HEK293 (cell line): ENCODE results near the gene DCST1.

Experiments used
- CTCF ChIA-PET: fragments of 350-600 bp; formaldehyde crosslinking; extraction: SDS; loops from one replicate; lab custom pipeline; 2021; ENCODE audit warnings: antibody characterized with exemption; lab: Yijun Ruan, JAX
- POLR2A ChIA-PET: fragments of 300-600 bp; formaldehyde crosslinking; extraction: SDS; loops from one replicate; lab custom pipeline; 2020; ENCODE audit warnings: antibody characterized with exemption, inconsistent platforms; lab: Yijun Ruan, JAX
- H3K27ac ChIP-seq: fragments of 200-500 bp; sonication (Bioruptor generic); 2 replicates; pipeline ENCODE4 v1.5.1; 2014; ENCODE audit warnings: low read depth, low read length, control low read depth, inconsistent platforms; ENCODE audit errors: extremely low read depth
- H3K36me3 ChIP-seq, 2 experiments: fragments of 200-500 bp in 1 of 2; sonication (Bioruptor generic) in 1 of 2; 1 replicate in 1 of 2; 2 replicates in 1 of 2; pipeline ENCODE4 v1.5.1; 2014 to 2017; ENCODE audit warnings: inconsistent platforms in 2 of 2, low read length in 2 of 2; ENCODE audit not compliant: control insufficient read depth in 2 of 2, insufficient read depth in 1 of 2
- H3K4me1 ChIP-seq: fragments of 200-500 bp; sonication (Bioruptor generic); 2 replicates; pipeline ENCODE4 v1.5.1; 2014; ENCODE audit warnings: mild to moderate bottlenecking, low read length, inconsistent platforms; ENCODE audit not compliant: control insufficient read depth, insufficient read depth
- H3K4me3 ChIP-seq: 2 replicates; pipeline ENCODE4 v1.5.1; 2011; ENCODE audit warnings: low read depth, mild to moderate bottlenecking, control low read depth, low read length, moderate library complexity
- H3K9me3 ChIP-seq: fragments of 200-500 bp; sonication (Bioruptor generic); 2 replicates; pipeline ENCODE4 v1.5.1; 2014; ENCODE audit warnings: low read depth, low read length, inconsistent platforms; ENCODE audit not compliant: control insufficient read depth, insufficient read depth
- CTCF ChIP-seq: fragments of 450-650 bp; formaldehyde crosslinking; IDR thresholded peaks from 2 replicates; pipeline ENCODE4 v1.5.1; 2016; ENCODE audit warnings: missing biosample characterization, missing genetic modification characterization
- ELK4 ChIP-seq: IDR thresholded peaks from 2 replicates; pipeline ENCODE4 v1.6.1; 2011; ENCODE audit warnings: mild to moderate bottlenecking, low read depth, low read length, borderline replicate concordance
- HOXC10 ChIP-seq: sonication (generic); formaldehyde crosslinking; IDR thresholded peaks from 2 replicates; pipeline ENCODE4 v1.8.1; 2023; ENCODE audit warnings: mild to moderate bottlenecking, missing genetic modification reagents
- PBX3 ChIP-seq: sonication (generic); formaldehyde crosslinking; IDR thresholded peaks from 2 replicates; pipeline ENCODE4 v1.8.1; 2022; ENCODE audit warnings: mild to moderate bottlenecking, moderate library complexity, missing genetic modification reagents
- PRDM10 ChIP-seq: fragments of 450-650 bp; formaldehyde crosslinking; IDR thresholded peaks from 2 replicates; pipeline ENCODE4 v1.5.1; 2016; ENCODE audit warnings: missing biosample characterization, missing genetic modification characterization
- ZFP69B ChIP-seq: fragments of 450-650 bp; formaldehyde crosslinking; IDR thresholded peaks from 2 replicates; pipeline ENCODE4 v1.5.1; 2016; ENCODE audit warnings: missing biosample characterization, missing genetic modification characterization
- ZNF223 ChIP-seq: fragments of 450-650 bp; formaldehyde crosslinking; IDR thresholded peaks from 2 replicates; pipeline ENCODE4 v1.5.1; 2016; ENCODE audit warnings: missing biosample characterization, missing genetic modification characterization
- ZNF391 ChIP-seq: fragments of 450-650 bp; formaldehyde crosslinking; IDR thresholded peaks from 2 replicates; pipeline ENCODE4 v1.5.1; 2016; ENCODE audit warnings: low read depth, missing biosample characterization, missing genetic modification characterization, borderline replicate concordance
- ZNF521 ChIP-seq: fragments of 450-650 bp; formaldehyde crosslinking; IDR thresholded peaks from 2 replicates; pipeline ENCODE4 v1.5.1; 2017; ENCODE audit warnings: missing biosample characterization, mild to moderate bottlenecking, missing genetic modification characterization
- ZNF560 ChIP-seq: fragments of 450-650 bp; formaldehyde crosslinking; IDR thresholded peaks from 2 replicates; pipeline ENCODE4 v1.5.1; 2017; ENCODE audit warnings: missing biosample characterization, missing genetic modification characterization, borderline replicate concordance
- ZSCAN23 ChIP-seq: fragments of 450-650 bp; formaldehyde crosslinking; IDR thresholded peaks from 2 replicates; pipeline ENCODE4 v1.5.1; 2016; ENCODE audit warnings: missing biosample characterization, missing genetic modification characterization

Gene DCST1

GRCh38 chr1:154988058-154988954 is 45.3 kb upstream of the DCST1 start:
- no peak overlapping the region for H3K4me3 ChIP-seq
- H3K36me3 ChIP-seq = peaks cover 7 to 53% of the 10 kb centered on the region in 2 experiments; a peak in 2 of 3 replicates
- ChIA-PET CTCF (interaction anchor here (0.6 to 2.6 kb wide), 8 partner anchors 8 to 657 kb away, joined by 3 to 15 read pairs (median 4); partner anchors contain the start of gene PBXIP1), POLR2A (interaction anchor here (0.9 to 1.3 kb wide), 5 partner anchors 11 to 32 kb away, joined by 3 to 5 read pairs (median 3); partner anchors contain the start of genes PBXIP1 and SHC1)
- no peaks in the 10 kb centered on the region for H3K4me1 ChIP-seq
- no peaks in the 10 kb centered on the region for H3K9me3 ChIP-seq
- no peak overlapping the region for H3K27ac ChIP-seq
- TF ChIP-seq ZNF223 (tag by site-specific recombination) (no peak), ZNF560 (tag by site-specific recombination) (no peak), CTCF (tag by site-specific recombination) (0 out of 2 replicates have a peak, but pooled peaks have one; percentile 22), ZSCAN23 (tag by site-specific recombination) (no peak), PRDM10 (tag by site-specific recombination) (peak; percentile 42; the same call in 1 of the 2 replicates)

DNA sequence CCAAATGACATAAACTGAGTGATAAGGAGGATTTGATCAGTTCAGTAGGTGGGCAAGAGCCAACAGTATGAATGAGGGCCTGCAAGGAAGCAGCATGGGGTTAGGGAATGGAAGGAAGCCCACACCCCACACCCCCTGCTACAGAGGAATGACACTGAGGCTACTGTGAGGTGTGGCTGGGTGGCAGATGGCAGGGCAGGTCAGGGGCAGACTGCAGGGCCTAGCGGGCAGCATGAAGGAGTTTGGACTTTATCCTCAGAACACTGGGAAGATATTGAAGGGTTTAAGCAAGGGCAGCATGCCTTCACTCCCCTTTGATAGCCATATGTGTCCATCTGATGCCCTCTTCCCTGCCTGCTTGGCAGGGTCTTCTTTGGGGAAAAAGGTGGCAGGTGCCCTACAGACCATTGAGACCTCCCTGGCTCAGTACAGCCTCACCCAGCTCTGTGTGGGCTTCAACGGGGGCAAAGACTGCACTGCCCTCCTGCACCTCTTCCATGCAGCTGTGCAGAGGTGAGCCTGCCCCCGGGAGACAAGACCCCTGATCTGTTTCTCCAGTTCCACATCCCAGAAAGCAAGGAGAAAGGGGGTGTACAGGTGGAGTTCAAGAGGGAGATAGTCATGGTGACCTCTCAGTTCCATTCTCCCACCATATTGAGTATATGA is 44.3 kb upstream of the DCST1 start:
- H3K9me3 ChIP-seq = no peaks in the 10 kb centered on the region
- ChIA-PET CTCF (interaction anchor here (1.0 to 1.3 kb wide), 3 partner anchors 10 to 60 kb away, joined by 4 to 7 read pairs (median 4); no protein-coding TSS in a partner anchor), POLR2A (interaction anchor here (1.3 kb wide), 1 partner anchor 34 kb away, joined by 5 read pairs; the partner anchor contains the start of gene PBXIP1)
- no peak overlapping the region for H3K4me3 ChIP-seq
- H3K4me1 ChIP-seq = no peaks in the 10 kb centered on the region
- TF ChIP-seq HOXC10 (no peak), ZFP69B (tag by site-specific recombination) (no peak), ZNF521 (no peak), ELK4 (no peak), PBX3 (CRISPR knock-in tag) (no peak), ZNF391 (tag by site-specific recombination) (no peak)
- no peak overlapping the region for H3K27ac ChIP-seq
- H3K36me3 ChIP-seq = peaks cover 7 to 53% of the 10 kb centered on the region in 2 experiments; a peak in 2 of 3 replicates
